Muscle layer of colon (tissue), 2 donors: ENCODE results near the gene CD37.
"Not testable (repeated sequence)": the region's sequence is repeated elsewhere in the genome, so short reads cannot be mapped to it uniquely, and the experiment has no call there.

ENCODE experiments used
- H3K27ac ChIP-seq: one replicate; pipeline ENCODE4 v1.7.0; 2013; ENCODE audit warnings: low read depth, mild to moderate bottlenecking, low read length, moderate library complexity
- H3K27me3 ChIP-seq, 2 donors: one replicate each; pipeline ENCODE4 v1.7.0; 2013; ENCODE audit warnings: low read length in 2 of 2, mild to moderate bottlenecking in 2 of 2; ENCODE audit not compliant: insufficient read depth in 2 of 2, control insufficient read depth in 1 of 2
- H3K36me3 ChIP-seq: one replicate; pipeline ENCODE4 v1.7.0; 2013; ENCODE audit warnings: mild to moderate bottlenecking, low read length; ENCODE audit not compliant: insufficient read depth
- H3K4me1 ChIP-seq: one replicate; pipeline ENCODE4 v1.7.0; 2013; ENCODE audit warnings: mild to moderate bottlenecking, low read length; ENCODE audit not compliant: insufficient read depth
- H3K4me3 ChIP-seq, 2 donors: one replicate each; pipeline ENCODE4 v1.7.0; 2013; ENCODE audit warnings: low read length in 2 of 2, low read depth in 1 of 2, mild to moderate bottlenecking in 1 of 2, moderate library complexity in 1 of 2
- H3K9ac ChIP-seq: one replicate; pipeline ENCODE4 v1.7.0; 2013; ENCODE audit warnings: low read length
- H3K9me3 ChIP-seq: one replicate; pipeline ENCODE4 v1.7.0; 2013; ENCODE audit warnings: mild to moderate bottlenecking, low read length
- donor health status: abdominal sarcoma.
- donor health status: Adenocarcinoma of cecum.

Gene CD37

DNA sequence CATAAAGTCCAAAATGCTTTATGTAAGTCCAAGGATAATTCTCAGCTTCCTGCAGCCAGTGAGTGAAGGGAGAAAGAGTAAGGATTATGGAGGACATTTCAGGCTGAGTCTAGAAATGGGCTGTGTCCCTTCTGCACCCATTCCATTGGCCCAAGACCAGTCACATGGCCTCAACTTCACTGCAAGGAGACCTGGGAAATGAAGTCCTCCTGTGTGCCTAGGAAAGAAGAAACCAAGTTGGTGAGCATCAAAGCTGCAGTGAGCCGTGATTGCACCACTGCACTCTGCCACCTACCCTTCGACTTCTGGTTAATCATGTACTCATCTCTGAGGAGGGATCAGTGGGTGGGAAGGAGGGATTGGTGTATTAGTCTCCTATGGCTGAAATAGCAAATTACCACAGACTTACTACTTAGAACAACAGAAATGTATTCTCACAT is 3.6 kb upstream of the CD37 start:
- Histone ChIP-seq H3K9me3 (no peaks in the 10 kb centered on the region), H3K27ac (no peak overlapping the region), H3K36me3 (no peaks in the 10 kb centered on the region), H3K27me3 (no peaks in the 10 kb centered on the region), H3K4me1 (no peaks in the 10 kb centered on the region), H3K9ac (no peak overlapping the region), H3K4me3 (no peak overlapping the region)

- H3K27ac ChIP-seq, H3K9ac ChIP-seq, H3K36me3 ChIP-seq, H3K9me3 ChIP-seq, H3K4me3 ChIP-seq, H3K27me3 ChIP-seq, H3K4me1 ChIP-seq: not testable (repeated sequence)
These were observed 2.4 kb upstream of the CD37 start for GRCh38 chr19:49332691-49333417.

DNA sequence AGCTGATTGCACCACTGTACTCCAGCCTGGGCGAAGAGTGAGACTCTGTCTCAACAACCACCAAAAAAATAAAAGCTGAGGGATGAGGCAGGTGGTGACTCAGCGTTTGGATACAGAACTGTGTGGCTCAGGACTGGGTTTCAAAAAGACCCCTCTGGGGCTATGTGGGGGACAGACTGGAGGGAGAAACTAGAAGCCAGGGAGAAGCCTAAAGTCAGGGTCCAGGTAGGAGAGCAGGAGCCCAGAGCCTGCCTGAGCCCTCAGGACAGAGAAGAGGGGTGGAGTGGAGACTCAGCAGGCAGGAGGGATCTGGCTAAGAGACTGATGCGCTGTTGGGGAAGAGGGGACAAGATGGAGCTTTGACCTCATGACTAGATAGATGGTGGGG is 1.8 kb upstream of the CD37 start:
- H3K36me3 ChIP-seq = no peaks in the 10 kb centered on the region
- no peak overlapping the region for H3K9ac ChIP-seq
- no peaks in the 10 kb centered on the region for H3K9me3 ChIP-seq
- H3K27me3 ChIP-seq = no peaks in the 10 kb centered on the region
- H3K4me1 ChIP-seq = no peaks in the 10 kb centered on the region
- H3K4me3 ChIP-seq = no peak overlapping the region
- no peak overlapping the region for H3K27ac ChIP-seq

- H3K9me3 ChIP-seq = no peaks in the 10 kb centered on the region
- no peak overlapping the region for H3K27ac ChIP-seq
- no peak overlapping the region for H3K9ac ChIP-seq
- H3K4me3 ChIP-seq = no peak overlapping the region
- no peaks in the 10 kb centered on the region for H3K27me3 ChIP-seq
- no peaks in the 10 kb centered on the region for H3K36me3 ChIP-seq
- H3K4me1 ChIP-seq = peaks cover 1% of the 10 kb centered on the region
These were observed 1.4 kb upstream of the CD37 start for GRCh38 chr19:49333811-49334288.

GRCh38 chr19:49335784-49336481 is 727 bp downstream of the CD37 start:
- H3K27me3 ChIP-seq = no peaks in the 10 kb centered on the region
- H3K4me1 ChIP-seq = peaks cover 5% of the 10 kb centered on the region
- H3K4me3 ChIP-seq = no peak overlapping the region
- peaks cover 2% of the 10 kb centered on the region for H3K36me3 ChIP-seq
- H3K9me3 ChIP-seq = no peaks in the 10 kb centered on the region
- H3K9ac ChIP-seq = no peak overlapping the region
- H3K27ac ChIP-seq = no peak overlapping the region

- peaks cover 9% of the 10 kb centered on the region for H3K36me3 ChIP-seq
- peaks cover 5% of the 10 kb centered on the region for H3K4me1 ChIP-seq
- H3K27ac ChIP-seq = no peak overlapping the region
- H3K4me3 ChIP-seq = no peak overlapping the region
- H3K27me3 ChIP-seq = no peaks in the 10 kb centered on the region
- no peaks in the 10 kb centered on the region for H3K9me3 ChIP-seq
- no peak overlapping the region for H3K9ac ChIP-seq
These were observed 1.5 kb downstream of the CD37 start for GRCh38 chr19:49336482-49337266.

GRCh38 chr19:49337267-49338022 is 2.2 kb downstream of the CD37 start:
- no peak overlapping the region for H3K27ac ChIP-seq
- peaks cover 5% of the 10 kb centered on the region for H3K4me1 ChIP-seq
- no peak overlapping the region for H3K9ac ChIP-seq
- H3K36me3 ChIP-seq = peaks cover 12% of the 10 kb centered on the region
- no peaks in the 10 kb centered on the region for H3K27me3 ChIP-seq
- no peaks in the 10 kb centered on the region for H3K9me3 ChIP-seq
- H3K4me3 ChIP-seq = no peak overlapping the region

- Histone ChIP-seq H3K9me3 (no peaks in the 10 kb centered on the region), H3K4me3 (peak overlapping the region in 1 of 2 donors; percentile 59), H3K27ac (no peak overlapping the region), H3K9ac (no peak overlapping the region), H3K36me3 (peaks cover 19% of the 10 kb centered on the region), H3K4me1 (peaks cover 5% of the 10 kb centered on the region), H3K27me3 (no peaks in the 10 kb centered on the region)
These were observed 2.9 kb downstream of the CD37 start for GRCh38 chr19:49338023-49338677.

DNA sequence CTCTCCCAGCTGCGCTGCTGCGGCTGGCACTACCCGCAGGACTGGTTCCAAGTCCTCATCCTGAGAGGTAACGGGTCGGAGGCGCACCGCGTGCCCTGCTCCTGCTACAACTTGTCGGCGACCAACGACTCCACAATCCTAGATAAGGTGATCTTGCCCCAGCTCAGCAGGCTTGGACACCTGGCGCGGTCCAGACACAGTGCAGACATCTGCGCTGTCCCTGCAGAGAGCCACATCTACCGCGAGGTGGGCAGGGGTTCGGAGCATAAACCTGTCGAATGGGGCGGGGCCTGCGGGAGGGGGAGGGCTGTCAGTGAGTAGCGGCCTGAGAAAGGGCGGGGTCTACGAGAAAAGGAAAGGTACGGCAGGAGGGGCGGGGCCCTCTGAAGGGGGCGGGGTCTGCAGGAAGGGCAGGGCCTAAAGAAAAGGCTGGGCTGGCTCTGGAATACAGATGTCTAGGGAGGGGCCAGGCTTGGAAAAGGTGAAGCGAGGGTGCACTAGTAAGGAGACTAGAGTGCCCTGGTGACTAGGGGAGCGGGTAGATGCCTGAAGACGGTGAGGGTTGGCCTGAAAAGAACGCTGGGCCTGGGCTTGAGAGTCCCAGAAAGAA is 3.6 kb downstream of the CD37 start:
- Histone ChIP-seq H3K4me1 (peaks cover 5% of the 10 kb centered on the region), H3K27me3 (no peaks in the 10 kb centered on the region), H3K9me3 (no peaks in the 10 kb centered on the region), H3K9ac (no peak overlapping the region), H3K27ac (peak overlapping the region; percentile 48), H3K36me3 (peaks cover 24% of the 10 kb centered on the region), H3K4me3 (peak overlapping the region; percentile 58 to 59)

- H3K9ac ChIP-seq = no peak overlapping the region
- peak overlapping the region; percentile 58 to 59 for H3K4me3 ChIP-seq
- H3K4me1 ChIP-seq = peaks cover 5% of the 10 kb centered on the region
- no peaks in the 10 kb centered on the region for H3K27me3 ChIP-seq
- peak overlapping the region; percentile 61 for H3K27ac ChIP-seq
- no peaks in the 10 kb centered on the region for H3K9me3 ChIP-seq
- peaks cover 28% of the 10 kb centered on the region for H3K36me3 ChIP-seq
These were observed 4.3 kb downstream of the CD37 start for GRCh38 chr19:49339301-49340068.
